NCI-H226 (cell line): ENCODE measurements around the gene LRP2BP.
"Not testable (repeated sequence)": the region's sequence is repeated elsewhere in the genome, so short reads cannot be mapped to it uniquely, and the experiment has no call there.

Source experiments
- DNase-seq: peaks from one replicate; pipeline ENCODE4 v3.0.0-alpha.2; 2015

The LRP2BP gene

DNA sequence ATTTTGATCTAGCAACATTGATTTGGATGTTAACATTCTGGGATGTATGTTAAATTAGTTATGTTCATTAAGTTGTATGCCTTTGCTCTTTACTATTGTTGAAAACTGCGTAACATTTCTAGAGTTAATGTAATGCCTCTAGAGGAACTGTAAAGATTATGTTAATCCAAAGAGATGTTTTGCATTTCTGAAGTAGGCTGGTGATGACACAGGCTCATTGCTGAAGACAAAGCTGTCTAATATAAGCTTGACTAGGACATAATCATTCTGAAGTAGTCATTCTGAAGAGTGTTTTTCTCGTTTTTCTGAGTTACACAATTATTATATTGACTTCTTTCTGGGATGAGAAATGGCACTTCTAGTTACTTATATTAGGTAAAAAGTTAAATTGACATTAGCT is 72.9 kb downstream of the LRP2BP start:
- no peak for DNase-seq

DNA sequence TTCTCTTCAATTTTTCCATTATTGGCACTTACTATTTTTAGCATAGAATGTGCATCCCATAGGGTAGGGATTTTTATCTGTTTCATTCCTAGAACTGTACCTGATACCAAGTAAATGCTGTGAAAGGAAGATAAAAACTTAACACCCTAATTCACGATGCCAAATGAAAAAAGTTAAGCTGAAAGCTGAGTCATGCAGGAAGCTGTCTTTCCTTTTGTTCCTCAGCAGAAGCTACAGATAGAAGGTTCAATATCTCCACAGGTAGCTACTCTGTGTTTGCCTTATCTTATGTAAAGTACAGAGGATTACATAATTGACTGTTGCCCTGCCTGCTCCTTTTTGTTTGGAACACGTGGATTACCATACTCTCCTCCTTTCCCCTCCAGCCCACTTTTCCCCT is 77.0 kb downstream of the LRP2BP start:
- peak; percentile 73 for DNase-seq

DNA sequence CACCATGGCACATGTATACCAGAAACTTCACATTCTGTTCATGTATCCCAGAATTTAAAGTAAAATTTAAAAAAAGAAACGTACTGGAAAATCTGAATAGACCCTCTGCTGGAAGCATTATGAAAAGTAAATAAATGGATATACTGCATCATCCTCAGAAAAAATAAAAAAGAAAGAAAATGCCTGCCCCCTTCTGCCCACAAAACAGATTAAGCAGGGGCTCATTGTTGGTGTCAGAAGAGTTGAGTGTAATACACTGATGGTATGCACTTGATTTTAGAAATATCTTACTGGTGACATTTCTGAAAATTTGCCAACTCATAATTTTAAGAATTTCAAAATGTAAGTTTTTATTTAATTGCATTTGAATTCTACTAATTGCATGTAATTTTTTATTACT is 77.8 kb downstream of the LRP2BP start:
- DNase-seq: no peak

DNA sequence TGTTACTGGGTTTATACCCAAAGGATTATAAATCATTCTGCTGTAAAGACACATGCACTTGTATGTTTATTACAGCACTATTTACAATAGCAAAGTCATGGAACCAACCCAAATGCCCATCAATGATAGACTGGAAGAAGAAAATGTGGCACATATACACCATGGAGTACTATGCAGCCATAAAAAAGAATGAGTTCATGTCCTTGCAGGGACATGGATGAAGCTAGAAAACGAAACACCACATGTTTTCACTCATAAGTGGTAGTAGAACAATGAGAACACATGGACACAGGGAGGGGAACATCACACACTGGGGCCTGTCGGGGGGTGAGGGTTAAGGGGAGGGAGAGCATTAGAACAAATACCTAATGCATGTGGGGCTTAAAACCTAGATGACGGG is 78.3 kb downstream of the LRP2BP start:
- not testable (repeated sequence) for DNase-seq
